BLaER1 (cell line): ENCODE measurements around the gene MORN1.

Experiments used
- H3K27ac ChIP-seq: shearing (Covaris generic); formaldehyde crosslinking; 2 replicates; pipeline ENCODE4 v1.8.1; 2022
- H3K27me3 ChIP-seq: shearing (Covaris generic); formaldehyde crosslinking; 2 replicates; pipeline ENCODE4 v1.8.1; 2022
- H3K36me3 ChIP-seq: shearing (Covaris generic); formaldehyde crosslinking; 2 replicates; pipeline ENCODE4 v1.8.1; 2022
- H3K4me1 ChIP-seq: shearing (Covaris generic); formaldehyde crosslinking; 2 replicates; pipeline ENCODE4 v1.8.1; 2022
- H3K4me2 ChIP-seq: shearing (Covaris generic); formaldehyde crosslinking; 2 replicates; pipeline ENCODE4 v1.8.1; 2022
- H3K4me3 ChIP-seq: shearing (Covaris generic); formaldehyde crosslinking; 2 replicates; pipeline ENCODE4 v1.8.1; 2022
- H3K9ac ChIP-seq: shearing (Covaris generic); formaldehyde crosslinking; 2 replicates; pipeline ENCODE4 v1.8.1; 2022
- H3K9me3 ChIP-seq: shearing (Covaris generic); formaldehyde crosslinking; 2 replicates; pipeline ENCODE4 v1.8.1; 2022
- H4K20me1 ChIP-seq: shearing (Covaris generic); formaldehyde crosslinking; 2 replicates; pipeline ENCODE4 v1.8.1; 2022
- Cebpa-rat ChIP-seq: shearing (Covaris generic); IDR thresholded peaks from 2 replicates; pipeline ENCODE4 v1.8.1; 2022

The MORN1 gene

DNA sequence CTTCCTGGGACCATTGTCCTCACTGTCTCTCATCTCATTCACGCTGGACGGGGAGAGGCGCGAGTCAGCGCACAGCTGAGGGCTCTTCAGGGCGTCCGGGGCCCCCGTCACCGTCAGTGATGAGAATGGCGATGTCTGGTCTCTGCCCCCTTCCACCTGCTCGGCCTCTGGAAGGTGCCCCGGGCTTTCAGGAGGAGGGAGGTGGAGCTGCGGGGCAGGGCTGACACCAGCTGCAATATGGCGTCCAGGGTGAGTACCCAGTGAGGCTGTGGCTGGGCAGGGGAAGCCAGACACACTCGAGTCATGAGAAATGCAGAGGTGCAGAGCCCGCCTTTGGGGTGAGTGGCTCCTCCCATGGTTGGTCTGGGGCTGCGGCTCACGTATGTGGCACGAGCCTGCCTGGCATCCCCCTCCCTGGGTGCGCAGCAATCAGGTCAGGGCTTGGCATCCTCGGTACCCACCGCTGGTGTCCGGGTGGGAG is 15.1 kb downstream of the MORN1 start:
- Histone ChIP-seq H3K36me3 (no peaks in the 10 kb centered on the region), H3K9me3 (no peaks in the 10 kb centered on the region), H3K9ac (no peak overlapping the region), H3K27me3 (peaks cover 96% of the 10 kb centered on the region), H3K27ac (no peak overlapping the region), H3K4me2 (no peak overlapping the region), H3K4me1 (peaks cover 46% of the 10 kb centered on the region), H4K20me1 (peaks cover 94% of the 10 kb centered on the region), H3K4me3 (no peak overlapping the region)
- no peak for TF ChIP-seq Cebpa-rat

GRCh38 chr1:2375923-2376260 is 15.5 kb downstream of the MORN1 start:
- Histone ChIP-seq H3K4me1 (peaks cover 42% of the 10 kb centered on the region), H3K36me3 (no peaks in the 10 kb centered on the region), H3K27ac (no peak overlapping the region), H3K9ac (no peak overlapping the region), H3K27me3 (peaks cover 94% of the 10 kb centered on the region), H3K9me3 (no peaks in the 10 kb centered on the region), H3K4me2 (no peak overlapping the region), H4K20me1 (peaks cover 90% of the 10 kb centered on the region), H3K4me3 (no peak overlapping the region)
- no peak for TF ChIP-seq Cebpa-rat

DNA sequence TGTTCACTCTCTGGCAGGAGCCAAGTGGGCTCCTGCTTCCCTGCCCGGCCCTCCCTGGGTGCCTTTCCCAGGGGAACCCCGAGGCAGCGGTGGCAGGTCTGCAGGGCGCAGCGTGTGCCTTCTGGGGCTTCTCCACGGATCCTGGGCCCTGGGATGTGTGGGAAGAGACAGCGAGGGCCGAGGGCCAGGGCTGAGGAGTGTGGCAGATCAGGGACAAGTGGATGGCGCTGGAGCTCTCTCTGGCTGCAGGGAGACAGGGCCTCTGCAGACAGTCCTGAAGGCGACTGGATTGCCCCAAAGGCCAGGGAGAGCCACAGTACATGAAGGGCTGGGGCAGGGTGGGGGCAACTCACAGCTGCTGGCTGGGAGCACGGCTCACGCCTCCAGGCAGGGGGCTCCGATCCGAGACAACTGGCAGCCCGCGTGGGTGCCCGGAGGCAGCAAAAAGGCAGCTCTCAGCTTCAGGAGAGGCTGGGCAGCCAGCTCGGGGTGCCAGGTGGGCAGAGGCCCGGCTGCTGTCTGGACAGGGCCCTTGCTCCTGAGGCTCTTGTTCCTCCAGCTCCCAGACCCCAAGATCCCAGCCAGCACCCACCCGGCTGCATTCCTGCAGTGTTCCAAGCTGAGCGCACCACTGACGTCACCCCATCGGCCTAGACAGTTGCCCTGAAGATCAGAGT is 16.0 kb downstream of the MORN1 start:
- Histone ChIP-seq H3K36me3 (no peaks in the 10 kb centered on the region), H3K27me3 (peaks cover 89% of the 10 kb centered on the region), H3K4me3 (no peak overlapping the region), H3K4me2 (peak overlapping the region; percentile 75), H4K20me1 (peaks cover 85% of the 10 kb centered on the region), H3K27ac (no peak overlapping the region), H3K9me3 (no peaks in the 10 kb centered on the region), H3K4me1 (peaks cover 42% of the 10 kb centered on the region), H3K9ac (no peak overlapping the region)
- no peak for TF ChIP-seq Cebpa-rat

DNA sequence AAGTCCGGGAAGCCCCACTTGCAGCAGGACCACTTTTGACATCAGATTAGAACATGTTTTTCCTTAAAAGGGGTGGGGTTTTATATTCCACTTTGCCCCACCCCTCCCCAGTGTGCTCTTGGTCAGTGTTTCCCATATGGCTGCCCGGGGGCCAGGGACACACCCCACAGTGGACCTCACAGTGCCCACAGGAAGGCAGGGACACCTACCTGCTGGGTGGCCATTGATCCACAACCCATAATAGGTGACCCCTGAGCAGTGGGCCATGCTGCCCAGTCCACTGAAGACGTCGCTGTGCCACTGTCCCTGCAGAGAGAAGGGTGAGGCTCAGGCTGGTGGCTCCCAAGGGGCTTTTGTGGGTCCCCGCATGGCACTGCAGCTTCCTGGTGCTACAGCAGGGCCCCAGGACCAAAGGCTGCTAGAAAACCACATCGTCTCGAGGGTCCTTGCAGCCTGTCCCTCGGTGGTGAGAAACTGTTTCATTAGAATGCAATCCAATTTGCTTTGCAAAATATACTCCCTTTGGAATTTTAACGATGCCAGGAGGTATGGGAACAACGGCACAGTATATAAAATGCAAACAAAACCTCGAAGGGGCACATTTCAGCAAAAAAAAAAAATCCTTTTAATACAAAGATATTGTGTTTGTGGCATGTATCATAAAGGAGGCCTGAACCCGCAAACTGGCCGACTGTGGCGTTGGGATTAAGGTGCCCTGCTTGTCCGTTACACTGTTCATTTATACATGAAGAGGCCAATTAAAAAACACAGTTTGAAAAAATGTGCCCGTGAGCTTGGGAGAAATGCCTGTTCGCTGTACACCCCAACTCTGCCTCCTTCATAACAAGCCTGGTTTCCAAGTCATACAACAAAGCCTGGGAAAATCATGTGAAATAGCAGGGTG is 16.9 kb downstream of the MORN1 start:
- no peak overlapping the region for H3K27ac ChIP-seq
- H4K20me1 ChIP-seq, result peaks cover 76% of the 10 kb centered on the region

DNA sequence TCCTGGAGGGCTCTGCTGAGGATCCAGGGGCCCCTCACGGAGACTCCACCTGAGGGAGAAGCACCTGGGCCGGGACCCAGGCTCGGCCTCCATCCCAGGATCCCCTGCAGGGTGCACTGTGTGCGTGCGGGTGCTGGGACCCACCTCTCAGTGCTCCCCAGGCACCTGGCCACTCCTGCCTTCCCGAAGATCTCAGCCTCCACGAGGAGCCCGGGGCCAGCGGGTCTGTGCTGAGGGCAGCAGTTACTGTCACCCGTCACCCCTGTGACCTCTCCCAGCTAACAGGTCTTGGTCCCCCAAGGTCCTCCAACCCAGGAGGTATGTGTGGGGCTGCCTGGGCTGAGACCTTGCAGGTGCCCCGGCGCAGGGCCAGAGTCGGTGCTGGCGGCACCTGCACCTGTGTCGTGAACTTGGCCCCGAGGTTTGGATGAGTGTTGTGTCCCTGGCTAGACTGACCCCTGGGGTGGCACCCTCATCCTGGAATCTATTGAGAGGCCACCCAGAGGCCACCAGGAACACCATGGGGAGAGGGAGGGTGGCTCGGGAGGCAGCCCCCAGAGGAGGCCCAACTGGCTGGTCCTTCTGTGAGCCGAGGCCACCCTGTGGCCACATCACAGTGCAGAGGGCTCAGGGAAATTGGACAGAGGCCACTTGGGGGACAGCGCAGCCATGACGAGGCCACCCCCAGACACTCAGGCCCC is 17.7 kb downstream of the MORN1 start:
- H3K4me3 ChIP-seq, result no peak overlapping the region
- peaks cover 26% of the 10 kb centered on the region for H3K4me1 ChIP-seq
- no peaks in the 10 kb centered on the region for H3K9me3 ChIP-seq
- no peak overlapping the region for H3K9ac ChIP-seq
- H4K20me1 ChIP-seq, result peaks cover 68% of the 10 kb centered on the region
- no peak overlapping the region for H3K27ac ChIP-seq
- no peak for TF ChIP-seq Cebpa-rat
- peak overlapping the region; percentile 75 for H3K4me2 ChIP-seq
- H3K27me3 ChIP-seq, result peaks cover 77% of the 10 kb centered on the region
- no peaks in the 10 kb centered on the region for H3K36me3 ChIP-seq

More for the DNA sequence above, 16.9 kb downstream of the MORN1 start:
- Histone ChIP-seq H3K4me1 (peaks cover 34% of the 10 kb centered on the region), H3K36me3 (no peaks in the 10 kb centered on the region), H3K27me3 (peaks cover 85% of the 10 kb centered on the region), H3K9ac (no peak overlapping the region), H3K4me2 (peak overlapping the region; percentile 75), H3K9me3 (no peaks in the 10 kb centered on the region), H3K4me3 (no peak overlapping the region)
- TF ChIP-seq Cebpa-rat, result no peak

- Histone ChIP-seq H3K9me3 (no peaks in the 10 kb centered on the region), H3K4me3 (no peak overlapping the region), H4K20me1 (peaks cover 59% of the 10 kb centered on the region), H3K9ac (no peak overlapping the region), H3K4me1 (peaks cover 25% of the 10 kb centered on the region), H3K27me3 (peaks cover 68% of the 10 kb centered on the region), H3K36me3 (no peaks in the 10 kb centered on the region), H3K4me2 (no peak overlapping the region), H3K27ac (no peak overlapping the region)
- no peak for TF ChIP-seq Cebpa-rat
These were observed 18.5 kb downstream of the MORN1 start for GRCh38 chr1:2372551-2373490.

GRCh38 chr1:2368053-2368744 is 23.2 kb downstream of the MORN1 start:
- H3K27ac ChIP-seq, result no peak overlapping the region
- peaks cover 26% of the 10 kb centered on the region for H3K27me3 ChIP-seq
- no peak overlapping the region for H3K4me2 ChIP-seq
- no peak overlapping the region for H3K9ac ChIP-seq
- TF ChIP-seq Cebpa-rat, result no peak
- H4K20me1 ChIP-seq, result peaks cover 13% of the 10 kb centered on the region
- no peaks in the 10 kb centered on the region for H3K4me1 ChIP-seq
- H3K9me3 ChIP-seq, result peaks cover 9% of the 10 kb centered on the region
- H3K4me3 ChIP-seq, result no peak overlapping the region
- H3K36me3 ChIP-seq, result no peaks in the 10 kb centered on the region

DNA sequence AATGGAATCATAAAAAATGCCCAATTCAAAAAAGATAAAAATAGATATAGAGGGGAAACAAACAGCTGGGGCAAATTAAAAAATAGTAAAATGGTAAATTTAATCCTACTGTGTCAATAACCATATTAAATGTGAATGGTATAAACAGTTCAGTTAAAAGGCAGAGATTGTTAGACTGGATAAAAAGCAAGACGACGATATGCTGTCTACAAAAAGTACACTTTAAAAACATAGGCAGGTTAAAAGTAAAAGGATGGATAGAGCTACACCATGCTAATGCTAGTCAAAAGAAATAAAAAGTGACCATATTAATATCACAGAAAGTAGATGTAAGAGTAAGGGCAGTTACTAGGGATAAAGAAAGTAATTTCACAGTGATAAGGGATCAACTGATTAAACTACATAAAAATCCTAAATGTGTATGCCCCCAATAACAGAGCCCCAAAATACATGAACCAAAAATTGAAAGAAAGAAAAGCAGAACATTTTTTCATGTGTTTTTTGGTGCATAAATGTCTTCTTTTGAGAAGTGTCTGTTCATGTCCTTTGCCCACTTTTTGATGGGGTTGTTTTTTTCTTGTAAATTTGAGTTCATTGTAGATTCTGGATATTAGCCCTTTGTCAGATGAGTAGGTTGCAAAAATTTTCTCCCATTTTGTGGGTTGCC is 27.4 kb downstream of the MORN1 start:
- Histone ChIP-seq H4K20me1 (no peaks in the 10 kb centered on the region), H3K27me3 (no peaks in the 10 kb centered on the region), H3K27ac (no peak overlapping the region), H3K9me3 (peaks cover 30% of the 10 kb centered on the region), H3K4me1 (peaks cover 15% of the 10 kb centered on the region), H3K9ac (no peak overlapping the region), H3K4me3 (no peak overlapping the region), H3K4me2 (no peak overlapping the region), H3K36me3 (no peaks in the 10 kb centered on the region)
- no peak for TF ChIP-seq Cebpa-rat
